Mesodermal cell (in vitro differentiated cells): ENCODE measurements around the gene NR6A1.
A peak's percentile ranks its signal among the peaks of the same experiment; 100 is the strongest.

Experiments used
- H3K27ac ChIP-seq: 2 replicates; pipeline ENCODE4 v1.7.0; 2013; ENCODE audit warnings: mild to moderate bottlenecking, low read depth, low read length, moderate library complexity; ENCODE audit not compliant: severe bottlenecking
- H3K36me3 ChIP-seq: 2 replicates; pipeline ENCODE4 v1.7.1; 2013; ENCODE audit warnings: mild to moderate bottlenecking, low read length, moderate library complexity; ENCODE audit not compliant: control insufficient read depth, insufficient read depth
- H3K4me1 ChIP-seq: one replicate; pipeline ENCODE4 v1.7.1; 2013; ENCODE audit warnings: mild to moderate bottlenecking, low read length; ENCODE audit not compliant: insufficient read depth, control insufficient read depth, poor library complexity, severe bottlenecking
- H3K4me3 ChIP-seq: 2 replicates; pipeline ENCODE4 v1.7.0; 2013; ENCODE audit warnings: low read length, control low read depth, mild to moderate bottlenecking; ENCODE audit not compliant: insufficient read depth, poor library complexity, severe bottlenecking; ENCODE audit errors: extremely low read depth
- H3K9me3 ChIP-seq: 2 replicates; pipeline ENCODE4 v1.7.1; 2013; ENCODE audit warnings: mild to moderate bottlenecking, low read length, moderate library complexity; ENCODE audit not compliant: control insufficient read depth
- WGBS, 2 experiments: methylation state at CpG; one replicate each; pipeline ENCODE4 v1.1.5; 2013; ENCODE audit warnings: missing lambda C conversion rate in 2 of 2; ENCODE audit not compliant: insufficient coverage in 2 of 2; 5-methylcytosine and 5-hydroxymethylcytosine counted together

NR6A1 gene

GRCh38 chr9:124782661-124783574 lies 11.8 kb upstream of the NR6A1 start:
- H3K9me3 ChIP-seq = no peaks in the 10 kb centered on the region
- no peak overlapping the region for H3K27ac ChIP-seq
- 88 to 95% methylated on average over 5 to 6 of the region's 13 CpGs for WGBS, 2 experiments
- H3K36me3 ChIP-seq = no peaks in the 10 kb centered on the region
- H3K4me3 ChIP-seq = no peak overlapping the region
- peaks cover 19% of the 10 kb centered on the region for H3K4me1 ChIP-seq

- Histone ChIP-seq H3K4me3 (no peak overlapping the region), H3K36me3 (no peaks in the 10 kb centered on the region), H3K9me3 (no peaks in the 10 kb centered on the region), H3K4me1 (peaks cover 19% of the 10 kb centered on the region), H3K27ac (no peak overlapping the region)
- WGBS, 2 experiments = 100% methylated on average over 3 of the region's 3 CpGs
Measured at GRCh38 chr9:124781967-124782660, 11.0 kb upstream of the NR6A1 start.

GRCh38 chr9:124780757-124781151 lies 9.6 kb upstream of the NR6A1 start:
- no peak overlapping the region for H3K4me3 ChIP-seq
- no peaks in the 10 kb centered on the region for H3K36me3 ChIP-seq
- no peak overlapping the region for H3K27ac ChIP-seq
- no peaks in the 10 kb centered on the region for H3K9me3 ChIP-seq
- peaks cover 19% of the 10 kb centered on the region for H3K4me1 ChIP-seq
- 100% methylated on average over 4 of the region's 4 CpGs for WGBS, 2 experiments

GRCh38 chr9:124780060-124780756 lies 9.1 kb upstream of the NR6A1 start:
- H3K36me3 ChIP-seq = no peaks in the 10 kb centered on the region
- H3K4me1 ChIP-seq = peaks cover 21% of the 10 kb centered on the region
- H3K27ac ChIP-seq = peak overlapping the region; percentile 86
- 95 to 96% methylated on average over 10 to 11 of the region's 14 CpGs for WGBS, 2 experiments
- no peak overlapping the region for H3K4me3 ChIP-seq
- no peaks in the 10 kb centered on the region for H3K9me3 ChIP-seq

- Histone ChIP-seq H3K4me3 (no peak overlapping the region), H3K4me1 (peaks cover 23% of the 10 kb centered on the region), H3K36me3 (no peaks in the 10 kb centered on the region), H3K9me3 (no peaks in the 10 kb centered on the region), H3K27ac (peak overlapping the region; percentile 86)
- 10 to 14% methylated on average over 1 to 4 of the region's 6 CpGs for WGBS, 2 experiments
Measured at GRCh38 chr9:124779368-124780059, 8.4 kb upstream of the NR6A1 start.

GRCh38 chr9:124778575-124779367 lies 7.7 kb upstream of the NR6A1 start:
- Histone ChIP-seq H3K27ac (peak overlapping the region; percentile 86), H3K36me3 (no peaks in the 10 kb centered on the region), H3K9me3 (no peaks in the 10 kb centered on the region), H3K4me1 (peaks cover 24% of the 10 kb centered on the region), H3K4me3 (no peak overlapping the region)
- WGBS, 2 experiments = 88 to 96% methylated on average over 3 to 9 of the region's 11 CpGs

GRCh38 chr9:124776954-124777648 lies 6.0 kb upstream of the NR6A1 start, which contains the start of gene OLFML2A:
Gene OLFML2A (plus strand): TSS chr9:124777133. CDS start chr9:124777271, 138 bp downstream.
- Histone ChIP-seq H3K27ac (no peak within 1 kb of the TSS), H3K36me3 (no peaks in the 10 kb centered on the region)
- WGBS, 2 experiments = 2 to 5% methylated on average over 54 to 83 of the region's 87 CpGs

GRCh38 chr9:124776618-124776953 lies 5.5 kb upstream of the NR6A1 start:
- WGBS, 2 experiments = 51 to 54% methylated on average over 10 to 11 of the region's 12 CpGs
- H3K9me3 ChIP-seq = no peaks in the 10 kb centered on the region
- no peaks in the 10 kb centered on the region for H3K36me3 ChIP-seq
- peaks cover 27% of the 10 kb centered on the region for H3K4me1 ChIP-seq
- H3K4me3 ChIP-seq = peak overlapping the region; percentile 48
- H3K27ac ChIP-seq = no peak overlapping the region

More at GRCh38 chr9:124776954-124777648, 6.0 kb upstream of the NR6A1 start, which contains the start of gene OLFML2A:
- no peaks in the 10 kb centered on the region for H3K9me3 ChIP-seq
- H3K4me3 ChIP-seq = peak within 1 kb of the TSS; percentile 48
- peaks cover 27% of the 10 kb centered on the region for H3K4me1 ChIP-seq

GRCh38 chr9:124774129-124774978 lies 3.2 kb upstream of the NR6A1 start:
- Histone ChIP-seq H3K4me3 (no peak overlapping the region), H3K4me1 (peaks cover 17% of the 10 kb centered on the region), H3K36me3 (no peaks in the 10 kb centered on the region), H3K9me3 (no peaks in the 10 kb centered on the region), H3K27ac (no peak overlapping the region)
- WGBS, 2 experiments = 39 to 45% methylated on average over 13 of the region's 15 CpGs
